HEK293T (cell line): Measurements from ENCODE around the gene GRM5.

Source experiments
- CTCF ChIA-PET: fragments of 350-600 bp; formaldehyde crosslinking; extraction: SDS; loops from one replicate; lab custom pipeline; 2021; ENCODE audit warnings: antibody characterized with exemption, inconsistent platforms; lab: Yijun Ruan, JAX
- POLR2A ChIA-PET: fragments of 350-600 bp; formaldehyde crosslinking; extraction: SDS; loops from one replicate; lab custom pipeline; 2020; ENCODE audit warnings: antibody characterized with exemption, inconsistent platforms; lab: Yijun Ruan, JAX
- DNase-seq: peaks from one replicate; pipeline ENCODE4 v3.0.0; 2012; ENCODE audit warnings: mixed read lengths; ENCODE audit errors: extremely low spot score
- ARNT ChIP-seq: fragments of 450-650 bp; IDR thresholded peaks from 2 replicates; pipeline ENCODE4 v1.6.1; 2017; ENCODE audit warnings: mild to moderate bottlenecking
- BHLHE40 ChIP-seq: fragments of 450-650 bp; IDR thresholded peaks from 2 replicates; pipeline ENCODE4 v1.6.1; 2016; ENCODE audit warnings: mild to moderate bottlenecking, moderate library complexity, borderline replicate concordance
- CTBP1 ChIP-seq: fragments of 450-650 bp; IDR thresholded peaks from 2 replicates; pipeline ENCODE4 v1.6.1; 2016; ENCODE audit warnings: borderline replicate concordance
- ELF4 ChIP-seq: fragments of 450-650 bp; IDR thresholded peaks from 2 replicates; pipeline ENCODE4 v1.6.1; 2017; ENCODE audit warnings: antibody characterized with exemption
- FOXA1 ChIP-seq: fragments of 450-650 bp; IDR thresholded peaks from 2 replicates; pipeline ENCODE4 v1.6.1; 2016; ENCODE audit warnings: mild to moderate bottlenecking
- FOXK2 ChIP-seq: fragments of 450-650 bp; IDR thresholded peaks from 2 replicates; pipeline ENCODE4 v1.6.1; 2016; ENCODE audit warnings: mild to moderate bottlenecking
- FOXM1 ChIP-seq: fragments of 450-650 bp; IDR thresholded peaks from 2 replicates; pipeline ENCODE4 v1.6.1; 2017; ENCODE audit warnings: mild to moderate bottlenecking, borderline replicate concordance
- HDGF ChIP-seq: fragments of 450-650 bp; IDR thresholded peaks from 2 replicates; pipeline ENCODE4 v1.6.1; 2017; ENCODE audit warnings: antibody characterized with exemption, borderline replicate concordance
- L3MBTL2 ChIP-seq: fragments of 450-650 bp; conservative IDR thresholded peaks from 2 replicates; pipeline ENCODE4 v1.6.1; 2016; ENCODE audit warnings: mild to moderate bottlenecking
- LEF1 ChIP-seq: fragments of 450-650 bp; IDR thresholded peaks from 2 replicates; pipeline ENCODE4 v1.6.1; 2017; ENCODE audit warnings: mild to moderate bottlenecking, borderline replicate concordance
- NFRKB ChIP-seq: fragments of 450-650 bp; IDR thresholded peaks from 2 replicates; pipeline ENCODE4 v1.6.1; 2016; ENCODE audit warnings: mild to moderate bottlenecking, moderate library complexity
- PKNOX1 ChIP-seq: fragments of 450-650 bp; IDR thresholded peaks from 2 replicates; pipeline ENCODE4 v1.6.1; 2016
- SP1 ChIP-seq: fragments of 450-650 bp; IDR thresholded peaks from 2 replicates; pipeline ENCODE4 v1.6.1; 2017
- SUZ12 ChIP-seq: fragments of 450-650 bp; IDR thresholded peaks from 2 replicates; pipeline ENCODE4 v1.6.1; 2016; ENCODE audit warnings: mild to moderate bottlenecking
- TARDBP ChIP-seq: fragments of 450-650 bp; IDR thresholded peaks from 2 replicates; pipeline ENCODE4 v1.6.1; 2016
- ZNF384 ChIP-seq: fragments of 450-650 bp; IDR thresholded peaks from 2 replicates; pipeline ENCODE4 v1.6.1; 2016

Gene GRM5

DNA sequence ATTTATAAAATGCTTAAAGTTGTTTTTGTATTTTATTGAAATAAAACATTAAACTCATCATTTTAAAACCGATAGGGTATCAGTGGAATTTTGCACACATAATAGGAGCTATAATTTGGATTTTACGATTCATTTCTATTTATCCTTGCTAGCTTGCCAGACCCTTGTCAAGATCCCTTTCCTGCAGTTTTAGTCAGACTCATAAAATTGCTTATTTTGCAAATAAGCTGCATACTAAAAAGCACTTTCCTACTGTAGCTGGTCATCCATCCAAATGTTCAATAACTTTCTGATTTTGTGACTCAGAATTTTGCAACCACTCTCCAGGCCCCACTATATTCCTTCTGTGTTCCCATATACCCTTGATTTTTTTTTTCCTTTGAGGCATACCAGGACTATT is 489.0 kb downstream of the GRM5 start:
- CTCF ChIA-PET, result no interaction called here
- DNase-seq, result no peak
- no peak for TF ChIP-seq FOXK2
- TF ChIP-seq SUZ12, result no peak
- no peak for TF ChIP-seq FOXM1
- no peak for TF ChIP-seq BHLHE40
- TF ChIP-seq NFRKB, result no peak
- no peak for TF ChIP-seq SP1
- no peak for TF ChIP-seq ARNT
- TF ChIP-seq ELF4, result no peak
- no peak for TF ChIP-seq PKNOX1
- no peak for TF ChIP-seq ZNF384
- TF ChIP-seq HDGF, result no peak
- no peak for TF ChIP-seq L3MBTL2
- TF ChIP-seq LEF1, result no peak
- TF ChIP-seq FOXA1, result no peak
- TF ChIP-seq TARDBP, result no peak
- no peak for TF ChIP-seq CTBP1
- POLR2A ChIA-PET, result no interaction called here

DNA sequence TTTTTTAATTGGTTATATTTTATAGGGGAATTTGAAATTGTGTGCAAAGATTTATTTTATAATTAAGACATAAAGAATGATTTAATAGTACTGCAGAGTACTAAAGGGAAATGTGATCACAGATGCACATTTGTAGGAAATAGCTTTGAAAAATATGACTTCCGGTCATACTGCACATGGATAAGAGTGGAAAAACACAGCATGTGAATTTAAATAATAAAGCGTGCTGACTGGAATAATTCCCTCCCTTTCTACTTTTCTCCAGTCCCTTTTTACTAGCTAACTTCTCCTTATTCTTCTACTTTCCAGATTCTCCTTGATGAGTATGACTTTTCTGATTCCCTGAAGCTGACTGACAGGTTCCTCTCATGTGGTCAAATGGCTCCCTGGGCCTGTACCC is 489.9 kb downstream of the GRM5 start:
- ChIA-PET POLR2A (no interaction called here), CTCF (no interaction called here)
- TF ChIP-seq SP1 (no peak), L3MBTL2 (no peak), LEF1 (no peak), BHLHE40 (no peak), TARDBP (no peak), FOXA1 (no peak), CTBP1 (no peak), PKNOX1 (no peak), ELF4 (no peak), FOXM1 (no peak)
- DNase-seq, result no peak

DNA sequence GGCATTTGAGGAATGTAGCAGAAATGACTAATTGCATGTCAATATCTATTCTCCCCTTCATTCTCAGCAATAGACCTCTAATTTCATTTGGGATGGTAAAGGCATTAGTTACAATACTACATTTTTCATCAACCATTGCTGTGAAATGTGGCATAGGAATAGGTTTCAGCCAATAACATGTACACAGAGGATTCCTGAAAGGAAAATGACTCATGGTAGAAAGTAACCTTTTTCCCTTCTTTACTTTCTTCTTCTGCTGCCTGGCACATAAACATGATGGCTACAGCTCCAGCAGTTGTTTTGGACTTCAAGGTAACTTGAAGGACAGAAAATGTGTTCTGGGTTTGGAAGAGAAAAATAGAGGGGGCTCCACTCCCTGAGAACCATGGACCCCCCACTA is 496.4 kb downstream of the GRM5 start:
- TF ChIP-seq ZNF384 (no peak), BHLHE40 (no peak), LEF1 (no peak), ELF4 (no peak), FOXM1 (no peak), FOXA1 (no peak), L3MBTL2 (no peak), TARDBP (no peak), NFRKB (no peak), FOXK2 (no peak), SP1 (no peak), SUZ12 (no peak), ARNT (no peak), PKNOX1 (no peak), HDGF (no peak), CTBP1 (no peak)
- no peak for DNase-seq
- ChIA-PET POLR2A (no interaction called here), CTCF (no interaction called here)

DNA sequence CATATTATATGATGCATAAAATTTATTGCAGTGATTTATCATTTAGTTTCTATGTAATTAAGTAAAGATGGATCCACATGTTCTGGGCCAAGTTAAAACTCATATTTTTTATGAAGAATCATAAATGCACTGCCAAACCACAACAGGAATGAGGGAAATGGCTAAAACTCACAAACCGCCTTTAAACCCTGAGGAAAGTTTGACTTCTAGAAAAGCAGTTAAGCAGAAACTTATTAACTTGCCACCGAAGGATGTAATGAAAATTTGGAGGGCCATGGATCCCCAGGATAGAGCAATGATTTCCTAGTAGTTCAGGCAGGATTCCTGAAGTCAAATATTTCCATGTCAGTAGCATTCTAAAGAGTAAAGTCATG is 510.0 kb downstream of the GRM5 start:
- TF ChIP-seq NFRKB (no peak), ELF4 (no peak), SUZ12 (no peak), FOXA1 (no peak), BHLHE40 (no peak), ZNF384 (no peak), L3MBTL2 (no peak), PKNOX1 (no peak), ARNT (no peak), TARDBP (no peak), FOXK2 (no peak), HDGF (no peak), CTBP1 (no peak), SP1 (no peak), LEF1 (no peak), FOXM1 (no peak)
- no peak for DNase-seq
- ChIA-PET POLR2A (no interaction called here), CTCF (interaction anchor here (0.5 kb wide), 1 partner anchor 373 kb away, joined by 3 read pairs; no protein-coding TSS in a partner anchor)

- POLR2A ChIA-PET, result no interaction called here
- TF ChIP-seq BHLHE40 (no peak), L3MBTL2 (no peak), TARDBP (no peak), FOXK2 (no peak), ELF4 (no peak), SUZ12 (no peak), FOXM1 (no peak), LEF1 (no peak), FOXA1 (no peak), ARNT (no peak), NFRKB (no peak), CTBP1 (no peak), HDGF (no peak), PKNOX1 (no peak)
- CTCF ChIA-PET, result interaction anchor here (0.5 kb wide), 1 partner anchor 373 kb away, joined by 3 read pairs; no protein-coding TSS in a partner anchor
- no peak for DNase-seq
Measured at GRCh38 chr11:88555018-88555828, 510.6 kb downstream of the GRM5 start.
